Activated CD4-positive, alpha-beta T cell treated with anti-CD3 and anti-CD28 coated beads, Interleukin-2, Interleukin-4, amounts not matched to agents 100 ng/mL and 50 ng/mL, durations not matched to agents 16 hours and 8 hours (primary cell): ENCODE data around the gene GAST.
"Not testable (repeated sequence)": the region's sequence is repeated elsewhere in the genome, so short reads cannot be mapped to it uniquely, and the experiment has no call there.

Experiments used
- DNase-seq: peaks from one replicate; pipeline ENCODE4 v3.0.0-alpha.2; 2020; ENCODE audit warnings: low spot score

Gene GAST

GRCh38 chr17:41683441-41684007 is 28.6 kb upstream of the GAST start:
- no peak for DNase-seq

GRCh38 chr17:41684035-41684434 is 28.1 kb upstream of the GAST start:
- no peak for DNase-seq

GRCh38 chr17:41685753-41686152 is 26.4 kb upstream of the GAST start:
- not testable (repeated sequence) for DNase-seq

- no peak for DNase-seq
Measured at GRCh38 chr17:41686281-41686680, 25.9 kb upstream of the GAST start.

GRCh38 chr17:41687828-41688640 is 24.1 kb upstream of the GAST start:
- DNase-seq: peak; percentile 60

GRCh38 chr17:41688641-41689496 is 23.3 kb upstream of the GAST start, which contains the start of gene EIF1:
Gene EIF1 (plus strand): TSS chr17:41688885. CDS start chr17:41689039, 154 bp downstream.
- DNase-seq: peak; percentile 100

- peak; percentile 72 for DNase-seq
Measured at GRCh38 chr17:41689497-41690299, 22.4 kb upstream of the GAST start.

- DNase-seq: no peak
Measured at GRCh38 chr17:41690497-41690896, 21.6 kb upstream of the GAST start.

GRCh38 chr17:41691031-41691777 is 20.9 kb upstream of the GAST start:
- no peak for DNase-seq

- DNase-seq: no peak
Measured at GRCh38 chr17:41692722-41693521, 19.2 kb upstream of the GAST start.

GRCh38 chr17:41695134-41695661 is 16.9 kb upstream of the GAST start:
- DNase-seq: no peak

- DNase-seq: peak; percentile 73
Measured at GRCh38 chr17:41695954-41696757, 16.0 kb upstream of the GAST start.

GRCh38 chr17:41697122-41697962 is 14.8 kb upstream of the GAST start:
- no peak for DNase-seq

- not testable (repeated sequence) for DNase-seq
Measured at GRCh38 chr17:41700843-41701242, 11.3 kb upstream of the GAST start.

- DNase-seq: no peak
Measured at GRCh38 chr17:41702712-41703111, 9.4 kb upstream of the GAST start.

GRCh38 chr17:41705271-41705991 is 6.7 kb upstream of the GAST start:
- DNase-seq: no peak
